Spleen (tissue), 11 donors: Measurements from ENCODE around the gene TTLL1. TPM values are rescaled to one million over a fixed set of nuclear protein-coding genes. Genes with fewer than 3 reads are reported as not detected.

Experiments used
- DNase-seq: peaks from one replicate; pipeline ENCODE4 v3.0.0-alpha.2; 2020
- H3K27ac ChIP-seq, 8 donors: fragments of 200-600 bp; sonication (generic) in 7 of 8; 1 replicate in 4 of 8; 2 replicates in 4 of 8; pipeline versions ENCODE4 v1.5.0 to v1.8.0; 2016 to 2021; ENCODE audit warnings: inconsistent platforms in 4 of 8, mild to moderate bottlenecking in 4 of 8, moderate library complexity in 1 of 8
- H3K27me3 ChIP-seq, 7 donors: fragments of 200-600 bp; sonication (generic) in 6 of 7; replicated peaks in 1 of 7; 1 replicate in 4 of 7; 2 replicates in 3 of 7; pipeline versions ENCODE4 v1.5.0 to v1.8.0; 2016 to 2021; ENCODE audit warnings: inconsistent platforms in 3 of 7, mild to moderate bottlenecking in 1 of 7
- H3K36me3 ChIP-seq, 6 donors: fragments of 200-600 bp; sonication (generic) in 5 of 6; 1 replicate in 4 of 6; 2 replicates in 2 of 6; pipeline versions ENCODE4 v1.5.0 to v1.8.0; 2016 to 2021; ENCODE audit warnings: inconsistent platforms in 2 of 6
- H3K4me1 ChIP-seq, 6 donors: fragments of 200-600 bp; sonication (generic) in 5 of 6; 1 replicate in 3 of 6; 2 replicates in 3 of 6; pipeline versions ENCODE4 v1.5.0 to v1.8.0; 2016 to 2021; ENCODE audit warnings: inconsistent platforms in 3 of 6
- H3K4me3 ChIP-seq, 8 donors: fragments of 200-600 bp; sonication (generic) in 7 of 8; 1 replicate in 4 of 8; 2 replicates in 4 of 8; pipeline versions ENCODE4 v1.5.0 to v1.8.0; 2016 to 2021; ENCODE audit warnings: inconsistent platforms in 4 of 8, mild to moderate bottlenecking in 4 of 8, moderate library complexity in 2 of 8
- H3K9me3 ChIP-seq, 8 donors: fragments of 200-600 bp; sonication (generic) in 7 of 8; 1 replicate in 4 of 8; 2 replicates in 4 of 8; pipeline versions ENCODE4 v1.5.0 to v1.8.0; 2016 to 2021; ENCODE audit warnings: inconsistent platforms in 4 of 8
- CTCF ChIP-seq, 11 experiments: fragments of 200-600 bp in 7 of 11; fragments of 450-650 bp in 4 of 11; sonication (generic) in 4 of 11; IDR thresholded peaks in 8 of 11; conservative IDR thresholded peaks in 3 of 11; 1 replicate in 7 of 11; 2 replicates in 4 of 11; pipeline versions ENCODE4 v1.4.0 to v1.8.0; 2016 to 2021; ENCODE audit warnings: antibody characterized with exemption in 11 of 11, inconsistent platforms in 4 of 11, mild to moderate bottlenecking in 1 of 11
- POLR2A ChIP-seq, 3 donors: fragments of 450-650 bp; IDR thresholded peaks; one replicate each; pipeline ENCODE4 v1.5.1; 2017; ENCODE audit warnings: antibody characterized with exemption in 3 of 3, mild to moderate bottlenecking in 1 of 3
- POLR2AphosphoS5 ChIP-seq, 3 donors: sonication (generic); formaldehyde crosslinking; IDR thresholded peaks; one replicate each; pipeline ENCODE4 v1.5.1; 2017; ENCODE audit warnings: antibody characterized with exemption in 3 of 3
- WGBS, 5 donors: extraction: QIAGEN DNeasy Blood & Tissue Kit in 3 of 5; methylation state at CpG; one replicate each; pipeline versions ENCODE4 v1.1.5 to v1.1.7; 2013 to 2018; 5-methylcytosine and 5-hydroxymethylcytosine counted together
- intact Hi-C: fragments of 100-400 bp; cut with DNase I; formaldehyde crosslinking; loops from one replicate; pipeline ENCODE4 v1.15.0; 2023; ENCODE audit warnings: low total_unique reads
- polyA plus RNA-seq, 3 donors: library from polyadenylated mRNA; stranded (reverse); fragments of 200-250 nt; gene quantifications; one replicate each; pipeline ENCODE4 v1.2.1, GENCODE V29; 2013
- total RNA-seq, 7 donors: library from RNA; depleted of rRNA in 3 of 7; stranded (reverse); fragments of >200 nt in 3 of 7; fragmentation: NEBNext Ultra II Directional in 4 of 7; extraction: Animal tissue kit (Norgen Biotek cat#: 25700) in 4 of 7; gene quantifications; one replicate each; pipeline versions ENCODE4 v1.1.0 to v1.2.1, GENCODE V29; 2016 to 2021
- donor health status: healthy with polysubstance abuse.
- donor health status: DM: no; HTN: no; CAD: no; lungs with moderate emphysema.
- donor health status: DM: no; HTN: no; CAD: no.
- donor health status: Bipolar disorder and iron deficiency.
- donor health status: healthy.
- donor health status: DM: no; HTN: no; CAD: no.
- donor health status: DM: yes; HTN: yes; CAD: no.

Gene TTLL1
- total and polyA plus RNA-seq, 10 donors: 2.8 to 5.6 (median 3.6) TPM

DNA sequence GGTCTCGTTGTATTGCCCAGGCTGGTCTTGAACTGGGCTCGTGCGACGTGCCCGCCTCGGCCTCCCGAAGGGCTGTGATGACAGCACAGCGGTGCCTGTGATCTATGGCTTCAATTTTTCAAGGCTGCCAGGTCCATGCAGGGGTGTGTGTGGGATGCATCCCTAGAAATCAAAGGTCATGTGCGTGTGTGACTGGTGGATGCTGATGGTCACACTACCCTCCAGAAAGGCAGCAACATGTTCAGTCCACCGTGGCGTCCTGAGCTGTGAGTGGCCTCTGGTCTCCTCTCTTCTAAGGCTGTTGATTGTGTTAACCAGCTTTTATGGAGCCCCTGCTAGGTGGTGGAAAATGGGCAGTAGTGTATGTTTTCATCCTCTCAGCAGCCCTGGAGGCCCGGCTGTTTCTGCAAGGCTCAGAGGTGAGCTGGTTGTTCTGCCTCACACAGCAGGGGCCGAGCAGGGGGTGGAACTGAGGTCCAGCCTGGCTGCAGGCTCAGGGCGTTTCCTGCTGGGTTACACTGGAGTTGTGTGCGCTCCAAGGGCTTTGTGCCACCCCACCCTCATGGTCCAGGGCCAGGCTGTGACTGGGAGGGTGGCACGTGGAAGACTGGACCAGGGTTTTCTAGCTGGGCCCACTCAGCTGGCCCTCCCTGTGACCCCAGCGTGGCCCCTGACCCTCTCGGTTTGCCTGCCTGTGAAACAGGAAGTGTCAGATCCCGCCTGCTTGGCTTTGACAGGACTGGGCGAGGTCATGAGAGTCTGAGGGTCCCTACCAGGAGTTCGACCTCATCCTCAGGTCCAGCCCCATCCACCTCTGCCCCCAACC, 29.0 kb upstream of the TTLL1 start:
- Histone ChIP-seq H3K27ac (peak overlapping the region in 4 of 8 donors; percentile 0 to 47 (median 39)), H3K4me3 (no peak overlapping the region), H3K4me1 (peaks cover 6 to 68% (median 37%) of the 10 kb centered on the region in 6 donors), H3K36me3 (no peaks in the 10 kb centered on the region), H3K9me3 (no peaks in the 10 kb centered on the region), H3K27me3 (peaks cover 0 to 68% (median 9%) of the 10 kb centered on the region in 7 donors)
- TF ChIP-seq POLR2AphosphoS5 (IDR thresholded peaks at IDR 0.05) (peak in 1 of 3 donors; percentile 39), POLR2A (IDR thresholded peaks at IDR 0.05) (no peak), CTCF (IDR thresholded peaks at IDR 0.05 in 8 of 11, conservative IDR thresholded peaks at IDR 0.05 in 3 of 11) (no peak)
- DNase-seq: no peak
- intact Hi-C loops: no loop called here
- 63 to 72% (median 64%) methylated on average over 16 to 21 of the region's 21 CpGs for WGBS, 5 donors

DNA sequence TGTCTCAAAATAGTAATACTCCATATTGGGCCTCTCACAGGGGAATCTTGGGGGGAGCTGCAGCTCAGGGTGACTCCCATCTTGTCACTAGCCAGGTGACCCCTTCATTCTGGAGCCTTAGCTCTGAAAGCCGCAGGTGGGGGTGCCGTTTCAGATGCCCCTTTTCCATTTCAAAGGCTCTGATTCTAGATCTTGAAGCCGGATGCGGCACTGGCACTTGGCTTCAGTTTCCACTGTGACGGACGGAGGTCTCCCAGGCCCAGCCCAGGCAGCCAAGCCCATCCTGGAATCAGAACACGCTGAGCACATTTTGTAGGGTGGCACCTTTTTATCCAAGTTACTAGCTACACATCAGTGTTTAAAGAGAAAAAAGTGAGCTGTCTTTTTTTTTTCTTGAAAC, 27.7 kb upstream of the TTLL1 start:
- no peaks in the 10 kb centered on the region for H3K36me3 ChIP-seq
- H3K4me3 ChIP-seq: no peak overlapping the region
- H3K27me3 ChIP-seq: peaks cover 0 to 81% (median 22%) of the 10 kb centered on the region in 7 donors
- intact Hi-C loops: no loop called here
- TF ChIP-seq POLR2AphosphoS5 (IDR thresholded peaks at IDR 0.05): no peak
- no peak for TF ChIP-seq CTCF (IDR thresholded peaks at IDR 0.05 in 8 of 11, conservative IDR thresholded peaks at IDR 0.05 in 3 of 11)
- H3K27ac ChIP-seq: no peak overlapping the region
- no peak for DNase-seq
- H3K4me1 ChIP-seq: peaks cover 6 to 61% (median 37%) of the 10 kb centered on the region in 6 donors
- no peaks in the 10 kb centered on the region for H3K9me3 ChIP-seq
- WGBS, 5 donors: 92 to 97% (median 93%) methylated on average over 7 of the region's 7 CpGs

DNA sequence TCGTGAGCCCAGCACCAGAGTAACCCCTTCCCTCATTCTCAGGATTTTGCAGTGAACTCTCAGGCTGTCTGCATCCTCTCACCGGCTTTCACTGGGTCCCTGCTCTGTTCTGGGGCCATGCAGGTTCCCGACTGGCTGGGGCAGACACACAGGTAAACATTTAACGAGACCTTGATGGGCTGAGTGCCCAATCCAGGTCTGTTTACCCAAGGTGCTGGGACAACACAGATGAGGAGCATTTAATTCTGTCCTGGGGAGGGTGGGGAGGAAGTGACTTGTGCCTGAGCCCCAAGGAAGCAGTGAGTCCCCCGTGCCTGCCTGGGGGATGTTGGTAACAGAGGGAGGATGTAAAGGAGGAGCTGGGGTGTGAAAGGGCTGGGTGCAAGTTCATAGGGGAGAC, 25.8 kb upstream of the TTLL1 start:
- Histone ChIP-seq H3K9me3 (no peaks in the 10 kb centered on the region), H3K27ac (no peak overlapping the region), H3K36me3 (no peaks in the 10 kb centered on the region), H3K4me1 (peaks cover 12 to 73% (median 52%) of the 10 kb centered on the region in 6 donors), H3K27me3 (peaks cover 0 to 86% (median 38%) of the 10 kb centered on the region in 7 donors), H3K4me3 (no peak overlapping the region)
- no peak for DNase-seq
- intact Hi-C loops: no loop called here
- TF ChIP-seq POLR2A (IDR thresholded peaks at IDR 0.05) (no peak), CTCF (IDR thresholded peaks at IDR 0.05 in 8 of 11, conservative IDR thresholded peaks at IDR 0.05 in 3 of 11) (no peak), POLR2AphosphoS5 (IDR thresholded peaks at IDR 0.05) (no peak)
- 50 to 64% (median 59%) methylated on average over 5 of the region's 5 CpGs for WGBS, 5 donors

DNA sequence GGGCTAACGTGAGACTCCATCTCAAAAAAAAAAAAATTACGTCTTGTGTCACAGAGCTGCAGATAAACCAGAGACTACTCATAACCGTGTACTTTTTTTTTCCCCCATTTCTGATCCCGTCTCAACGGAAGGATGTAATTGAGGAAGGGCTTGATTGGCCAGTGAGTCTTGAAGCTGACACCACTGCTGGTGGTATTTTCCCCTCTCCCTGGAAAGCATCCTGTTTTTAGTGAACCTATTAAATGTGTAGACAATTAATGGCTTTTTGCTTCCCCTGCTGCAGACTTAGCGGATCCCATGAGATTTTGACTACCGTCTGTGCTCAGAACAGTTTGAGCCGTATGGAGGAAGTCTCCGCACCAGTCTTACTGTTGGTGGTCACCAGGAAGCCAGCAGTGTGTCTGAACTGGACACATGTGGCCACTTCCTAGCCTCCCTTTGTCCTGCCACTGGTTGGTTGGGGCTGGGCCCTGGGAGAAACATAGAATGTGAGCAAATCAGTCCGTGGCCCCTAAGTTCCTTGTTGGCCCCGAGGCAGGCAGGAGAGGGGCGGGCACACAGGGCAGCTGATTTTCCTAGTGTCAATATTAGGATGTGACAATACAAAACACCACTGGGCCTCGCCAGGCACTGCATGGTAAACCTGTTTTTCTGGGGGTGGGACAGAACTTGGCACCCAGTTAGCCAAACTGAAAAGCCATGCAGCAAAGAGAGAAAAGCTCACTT, 24.5 kb upstream of the TTLL1 start:
- H3K4me3 ChIP-seq: no peak overlapping the region
- TF ChIP-seq POLR2A (IDR thresholded peaks at IDR 0.05) (no peak), CTCF (IDR thresholded peaks at IDR 0.05 in 8 of 11, conservative IDR thresholded peaks at IDR 0.05 in 3 of 11) (no peak), POLR2AphosphoS5 (IDR thresholded peaks at IDR 0.05) (no peak)
- peaks cover 9 to 65% (median 45%) of the 10 kb centered on the region in 6 donors for H3K4me1 ChIP-seq
- no peak for DNase-seq
- intact Hi-C loops: no loop called here
- no peaks in the 10 kb centered on the region for H3K9me3 ChIP-seq
- H3K36me3 ChIP-seq: no peaks in the 10 kb centered on the region
- H3K27ac ChIP-seq: no peak overlapping the region
- WGBS, 5 donors: 43 to 45% (median 43%) methylated on average over 13 of the region's 13 CpGs
- peaks cover 4 to 90% (median 38%) of the 10 kb centered on the region in 7 donors for H3K27me3 ChIP-seq
